ENCODE results near the gene DISP2.

Gene DISP2

GRCh38 chr15:40397688-40398412 lies 39.8 kb downstream of the DISP2 start:
- no peak overlapping the region for H4K8ac ChIP-seq (ENCODE audit: low read depth, low read length)
- no peak overlapping the region for H3K18ac ChIP-seq (ENCODE audit: low read length)
- no peaks in the 10 kb centered on the region for H3K4me1 ChIP-seq (ENCODE audit: control insufficient read depth in 2 of 2, insufficient read depth in 1 of 2, low read depth in 1 of 2, low read length in 2 of 2)
- no peak overlapping the region for H3K14ac ChIP-seq (ENCODE audit: low read length)
- DNase-seq (ENCODE audit: low spot score), result no peak
- H2AK5ac ChIP-seq (ENCODE audit: low read depth, low read length), result no peak overlapping the region
- WGBS, 2 donors (ENCODE audit: extremely low coverage in 2 of 2, insufficient read length in 2 of 2, insufficient replicate concordance in 1 of 2), result no CpG with 5 or more reads among the region's 8 CpGs
- H2BK120ac ChIP-seq (ENCODE audit: low read depth, low read length), result no peak overlapping the region
- H3K23ac ChIP-seq (ENCODE audit: low read depth, low read length, poor library complexity), result no peak overlapping the region
- H2BK12ac ChIP-seq (ENCODE audit: low read length), result no peak overlapping the region
- no peak overlapping the region for H3K4ac ChIP-seq (ENCODE audit: low read length)
- no peak overlapping the region for H2BK15ac ChIP-seq (ENCODE audit: low read length)
- H3K9ac ChIP-seq (ENCODE audit: low read depth, low read length, poor library complexity), result no peak overlapping the region
- H3K4me2 ChIP-seq (ENCODE audit: insufficient read depth, low read length, poor library complexity, severe bottlenecking), result no peak overlapping the region
- no peak overlapping the region for H4K91ac ChIP-seq (ENCODE audit: low read depth, low read length, poor library complexity)
- H3K27me3 ChIP-seq (ENCODE audit: control insufficient read depth in 3 of 3, insufficient read depth in 3 of 3, low read depth in 1 of 3, low read length in 3 of 3), result no peaks in the 10 kb centered on the region
- H2AFZ ChIP-seq (ENCODE audit: low read length), result no peak overlapping the region
- H3K27ac ChIP-seq (replicated peaks; ENCODE audit: low read length), result no peak overlapping the region
- H2BK5ac ChIP-seq (ENCODE audit: low read length), result no peak overlapping the region
- H3K4me3 ChIP-seq (ENCODE audit: low read length in 2 of 2), result no peak overlapping the region
- no peaks in the 10 kb centered on the region for H3K9me3 ChIP-seq (replicated peaks in 1 of 2; ENCODE audit: control insufficient read depth in 2 of 2, insufficient read depth in 1 of 2, low read depth in 1 of 2, low read length in 2 of 2)
- no peaks in the 10 kb centered on the region for H3K79me1 ChIP-seq (ENCODE audit: low read depth, low read length)
- peaks cover 11 to 26% of the 10 kb centered on the region in 2 donors for H3K36me3 ChIP-seq (replicated peaks in 1 of 2; ENCODE audit: control insufficient read depth in 2 of 2, insufficient read depth in 2 of 2, low read length in 2 of 2)

DNA sequence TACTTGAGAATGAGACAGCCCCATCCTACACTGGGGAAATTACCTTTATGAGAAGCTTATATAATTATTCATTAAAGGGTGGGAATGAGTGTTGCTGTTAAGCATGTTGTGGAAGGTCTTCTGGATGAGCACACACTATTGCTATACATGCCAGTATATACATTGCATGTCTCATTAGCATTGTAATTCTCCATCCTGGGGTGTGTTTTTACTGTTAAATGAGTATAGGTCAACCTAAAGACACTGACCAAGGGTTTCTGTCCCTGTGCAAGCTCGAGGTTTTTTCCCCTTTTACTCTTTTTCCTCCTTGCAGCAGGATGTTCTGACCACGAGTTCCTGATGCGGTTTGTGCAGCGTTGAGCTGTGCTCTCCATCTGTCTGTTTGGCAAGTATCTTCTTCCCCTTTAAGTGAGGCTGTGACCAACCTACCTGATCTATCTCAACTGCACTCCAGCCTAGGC lies 40.4 kb downstream of the DISP2 start:
- no peak overlapping the region for H3K18ac ChIP-seq (ENCODE audit: low read length)
- H2BK12ac ChIP-seq (ENCODE audit: low read length), result no peak overlapping the region
- H3K27me3 ChIP-seq (ENCODE audit: control insufficient read depth in 3 of 3, insufficient read depth in 3 of 3, low read depth in 1 of 3, low read length in 3 of 3), result no peaks in the 10 kb centered on the region
- H2AFZ ChIP-seq (ENCODE audit: low read length), result no peak overlapping the region
- H3K4me3 ChIP-seq (ENCODE audit: low read length in 2 of 2), result no peak overlapping the region
- no peak overlapping the region for H2BK120ac ChIP-seq (ENCODE audit: low read depth, low read length)
- DNase-seq (ENCODE audit: low spot score), result no peak
- H3K9ac ChIP-seq (ENCODE audit: low read depth, low read length, poor library complexity), result no peak overlapping the region
- WGBS, 2 donors (ENCODE audit: extremely low coverage in 2 of 2, insufficient read length in 2 of 2, insufficient replicate concordance in 1 of 2), result no CpG with 5 or more reads among the region's 4 CpGs
- no peak overlapping the region for H3K23ac ChIP-seq (ENCODE audit: low read depth, low read length, poor library complexity)
- H3K27ac ChIP-seq (replicated peaks; ENCODE audit: low read length), result no peak overlapping the region
- H3K4ac ChIP-seq (ENCODE audit: low read length), result no peak overlapping the region
- H3K4me2 ChIP-seq (ENCODE audit: insufficient read depth, low read length, poor library complexity, severe bottlenecking), result no peak overlapping the region
- H2BK5ac ChIP-seq (ENCODE audit: low read length), result no peak overlapping the region
- no peak overlapping the region for H3K14ac ChIP-seq (ENCODE audit: low read length)
- H3K9me3 ChIP-seq (replicated peaks in 1 of 2; ENCODE audit: control insufficient read depth in 2 of 2, insufficient read depth in 1 of 2, low read depth in 1 of 2, low read length in 2 of 2), result no peaks in the 10 kb centered on the region
- H3K79me1 ChIP-seq (ENCODE audit: low read depth, low read length), result no peaks in the 10 kb centered on the region
- H4K91ac ChIP-seq (ENCODE audit: low read depth, low read length, poor library complexity), result no peak overlapping the region
- no peak overlapping the region for H2BK15ac ChIP-seq (ENCODE audit: low read length)
- peaks cover 7 to 20% of the 10 kb centered on the region in 2 donors for H3K36me3 ChIP-seq (replicated peaks in 1 of 2; ENCODE audit: control insufficient read depth in 2 of 2, insufficient read depth in 2 of 2, low read length in 2 of 2)
- H3K4me1 ChIP-seq (ENCODE audit: control insufficient read depth in 2 of 2, insufficient read depth in 1 of 2, low read depth in 1 of 2, low read length in 2 of 2), result no peaks in the 10 kb centered on the region
- H2AK5ac ChIP-seq (ENCODE audit: low read depth, low read length), result no peak overlapping the region
- no peak overlapping the region for H4K8ac ChIP-seq (ENCODE audit: low read depth, low read length)

GRCh38 chr15:40399370-40399769 lies 41.4 kb downstream of the DISP2 start:
- Histone ChIP-seq H3K4me3 (ENCODE audit: low read length in 2 of 2) (no peak overlapping the region), H4K8ac (ENCODE audit: low read depth, low read length) (no peak overlapping the region), H2BK15ac (ENCODE audit: low read length) (no peak overlapping the region), H3K79me1 (ENCODE audit: low read depth, low read length) (no peaks in the 10 kb centered on the region), H3K18ac (ENCODE audit: low read length) (no peak overlapping the region), H3K23ac (ENCODE audit: low read depth, low read length, poor library complexity) (no peak overlapping the region), H2BK120ac (ENCODE audit: low read depth, low read length) (no peak overlapping the region), H3K4me2 (ENCODE audit: insufficient read depth, low read length, poor library complexity, severe bottlenecking) (no peak overlapping the region), H4K91ac (ENCODE audit: low read depth, low read length, poor library complexity) (no peak overlapping the region), H3K4ac (ENCODE audit: low read length) (no peak overlapping the region), H2AFZ (ENCODE audit: low read length) (no peak overlapping the region), H2AK5ac (ENCODE audit: low read depth, low read length) (no peak overlapping the region), H2BK12ac (ENCODE audit: low read length) (no peak overlapping the region), H3K4me1 (ENCODE audit: control insufficient read depth in 2 of 2, insufficient read depth in 1 of 2, low read depth in 1 of 2, low read length in 2 of 2) (no peaks in the 10 kb centered on the region), H3K9ac (ENCODE audit: low read depth, low read length, poor library complexity) (no peak overlapping the region), H2BK5ac (ENCODE audit: low read length) (no peak overlapping the region), H3K36me3 (replicated peaks in 1 of 2; ENCODE audit: control insufficient read depth in 2 of 2, insufficient read depth in 2 of 2, low read length in 2 of 2) (peaks cover 2 to 10% of the 10 kb centered on the region in 2 donors), H3K9me3 (replicated peaks in 1 of 2; ENCODE audit: control insufficient read depth in 2 of 2, insufficient read depth in 1 of 2, low read depth in 1 of 2, low read length in 2 of 2) (no peaks in the 10 kb centered on the region), H3K14ac (ENCODE audit: low read length) (no peak overlapping the region), H3K27me3 (ENCODE audit: control insufficient read depth in 3 of 3, insufficient read depth in 3 of 3, low read depth in 1 of 3, low read length in 3 of 3) (no peaks in the 10 kb centered on the region), H3K27ac (replicated peaks; ENCODE audit: low read length) (no peak overlapping the region)
- no peak for DNase-seq (ENCODE audit: low spot score)
- WGBS, 2 donors (ENCODE audit: extremely low coverage in 2 of 2, insufficient read length in 2 of 2, insufficient replicate concordance in 1 of 2), result no CpG with 5 or more reads among the region's 7 CpGs

DNA sequence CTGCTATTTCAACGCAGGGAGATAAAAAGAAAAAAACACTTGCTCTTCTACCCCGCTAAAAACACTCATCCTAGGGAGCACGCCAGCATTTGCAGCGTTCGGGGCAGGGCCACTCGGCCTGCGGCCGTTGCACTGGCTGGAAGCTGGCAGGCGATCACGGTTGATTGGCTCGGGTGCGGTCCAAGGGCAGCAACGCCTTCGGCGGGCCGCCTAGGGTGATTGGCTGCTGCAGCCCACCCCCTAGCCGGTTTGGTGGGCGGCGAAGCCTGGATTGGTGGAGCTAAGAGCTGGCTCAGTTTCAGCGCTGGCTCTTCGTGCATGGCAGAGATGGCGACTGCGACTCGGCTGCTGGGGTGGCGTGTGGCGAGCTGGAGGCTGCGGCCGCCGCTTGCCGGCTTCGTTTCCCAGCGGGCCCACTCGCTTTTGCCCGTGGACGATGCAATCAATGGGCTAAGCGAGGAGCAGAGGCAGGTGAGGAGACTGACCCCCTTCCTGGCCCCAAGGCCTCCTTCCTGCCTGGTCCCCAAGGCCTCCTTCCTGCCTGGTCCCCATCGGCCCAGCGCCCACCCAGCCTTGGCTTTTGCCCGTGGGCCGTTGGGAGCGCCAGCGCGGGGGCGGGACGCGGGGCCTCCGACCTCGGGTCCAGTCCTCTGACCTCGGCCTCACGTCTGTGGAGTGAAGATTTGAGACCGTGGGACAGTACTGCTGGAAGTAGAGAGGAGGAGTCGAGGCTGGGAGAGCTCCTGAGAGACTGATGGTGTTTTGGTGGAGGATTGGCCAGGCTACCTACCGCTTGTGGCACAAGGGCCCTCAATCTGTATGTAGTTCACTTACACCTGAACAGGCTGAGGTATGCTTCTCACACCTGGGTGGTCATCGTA lies 47.7 kb downstream of the DISP2 start, which contains the start of gene IVD:
TSS of gene IVD (plus strand) at position 295 of the 881 bp plus-strand sequence. CDS start at position 328, 33 bp downstream.
- H3K27ac ChIP-seq (replicated peaks; ENCODE audit: low read length), result peak within 1 kb of the TSS; percentile 55

More for the DNA sequence above, 47.7 kb downstream of the DISP2 start, which contains the start of gene IVD:
- H3K9ac ChIP-seq (ENCODE audit: low read depth, low read length, poor library complexity), result peak within 1 kb of the TSS; percentile 97
- no peak within 1 kb of the TSS for H2BK120ac ChIP-seq (ENCODE audit: low read depth, low read length)
- peak within 1 kb of the TSS; percentile 18 for H3K4ac ChIP-seq (ENCODE audit: low read length)
- no peak within 1 kb of the TSS for H4K91ac ChIP-seq (ENCODE audit: low read depth, low read length, poor library complexity)
- H2BK5ac ChIP-seq (ENCODE audit: low read length), result no peak within 1 kb of the TSS
- no peak within 1 kb of the TSS for H4K8ac ChIP-seq (ENCODE audit: low read depth, low read length)
- H2AFZ ChIP-seq (ENCODE audit: low read length), result peak within 1 kb of the TSS; percentile 93
- peaks cover 1 to 6% of the 10 kb centered on the region in 2 donors for H3K4me1 ChIP-seq (ENCODE audit: control insufficient read depth in 2 of 2, insufficient read depth in 1 of 2, low read depth in 1 of 2, low read length in 2 of 2)
- peak within 1 kb of the TSS; percentile 78 for H3K14ac ChIP-seq (ENCODE audit: low read length)
- peak within 1 kb of the TSS; percentile 70 for H2AK5ac ChIP-seq (ENCODE audit: low read depth, low read length)
- peak within 1 kb of the TSS; percentile 92 to 98 for H3K4me3 ChIP-seq (ENCODE audit: low read length in 2 of 2)
- no peaks in the 10 kb centered on the region for H3K9me3 ChIP-seq (replicated peaks in 1 of 2; ENCODE audit: control insufficient read depth in 2 of 2, insufficient read depth in 1 of 2, low read depth in 1 of 2, low read length in 2 of 2)
- no peaks in the 10 kb centered on the region for H3K27me3 ChIP-seq (ENCODE audit: control insufficient read depth in 3 of 3, insufficient read depth in 3 of 3, low read depth in 1 of 3, low read length in 3 of 3)
- peak within 1 kb of the TSS; percentile 22 for H2BK15ac ChIP-seq (ENCODE audit: low read length)
- DNase-seq (ENCODE audit: low spot score), result peak; percentile 90
- H3K36me3 ChIP-seq (replicated peaks in 1 of 2; ENCODE audit: control insufficient read depth in 2 of 2, insufficient read depth in 2 of 2, low read length in 2 of 2), result peaks cover 16 to 35% of the 10 kb centered on the region in 2 donors
- WGBS, 2 donors (ENCODE audit: extremely low coverage in 2 of 2, insufficient read length in 2 of 2, insufficient replicate concordance in 1 of 2), result no CpG with 5 or more reads among the region's 54 CpGs
- H3K18ac ChIP-seq (ENCODE audit: low read length), result peak within 1 kb of the TSS; percentile 97
- H3K23ac ChIP-seq (ENCODE audit: low read depth, low read length, poor library complexity), result peak within 1 kb of the TSS; percentile 95
- peak within 1 kb of the TSS; percentile 88 for H3K4me2 ChIP-seq (ENCODE audit: insufficient read depth, low read length, poor library complexity, severe bottlenecking)
- no peak within 1 kb of the TSS for H2BK12ac ChIP-seq (ENCODE audit: low read length)
- peaks cover 5% of the 10 kb centered on the region for H3K79me1 ChIP-seq (ENCODE audit: low read depth, low read length)

All from neuronal stem cell (in vitro differentiated cells).